HFFc6 (cell line): Measurements from ENCODE around the gene RBFOX1. TPM values are rescaled to one million over a fixed set of nuclear protein-coding genes. Genes with fewer than 3 reads are reported as not detected.

ENCODE experiments used
- DNase-seq: peaks from one replicate; pipeline ENCODE4 v3.0.0-alpha.2; 2018
- H3K27ac Mint-ChIP-seq: 2 replicates; pipeline ENCODE4 v1.8.0; 2020; ENCODE audit warnings: mild to moderate bottlenecking, mixed read lengths
- H3K27me3 Mint-ChIP-seq: 2 replicates; pipeline ENCODE4 v1.8.0; 2021; ENCODE audit warnings: mild to moderate bottlenecking, moderate library complexity, mixed read lengths; ENCODE audit not compliant: insufficient read depth
- H3K36me3 Mint-ChIP-seq: 2 replicates; pipeline ENCODE4 v1.8.0; 2021; ENCODE audit warnings: low read depth, mixed read lengths
- H3K4me1 Mint-ChIP-seq: 2 replicates; pipeline ENCODE4 v1.8.0; 2020; ENCODE audit warnings: low read depth, mixed read lengths
- H3K4me3 Mint-ChIP-seq: 2 replicates; pipeline ENCODE4 v1.8.0; 2020; ENCODE audit warnings: mild to moderate bottlenecking, moderate library complexity, mixed read lengths
- H3K9me3 Mint-ChIP-seq: 2 replicates; pipeline ENCODE4 v1.8.0; 2020; ENCODE audit warnings: mild to moderate bottlenecking, mixed read lengths
- total RNA-seq, 6 experiments: library from RNA; stranded (reverse); fragmentation: NEBNext Ultra II Directional; extraction: Animal tissue kit (Norgen Biotek cat#: 25700); gene quantifications; 2 replicates in 1 of 6; 3 replicates in 5 of 6; pipeline ENCODE4 v1.2.3, GENCODE V29; 2021
- TF ChIP-seq, protein P1 (sequence below): fragments of 200-600 bp; sonication (generic); IDR thresholded peaks from 2 replicates; pipeline ENCODE4 v1.5.0; 2021; ENCODE audit warnings: antibody characterized with exemption, mild to moderate bottlenecking

The RBFOX1 gene
- total RNA-seq, 6 experiments from 2014 or later: not detected

GRCh38 chr16:7601100-7601499, 268.5 kb downstream of the RBFOX1 start:
- Mint-ChIP-seq H3K4me3 (no peak overlapping the region), H3K9me3 (peaks cover 59% of the 10 kb centered on the region), H3K4me1 (no peaks in the 10 kb centered on the region), H3K36me3 (no peaks in the 10 kb centered on the region; the same call in 1 of the 2 replicates), H3K27ac (no peak overlapping the region), H3K27me3 (no peaks in the 10 kb centered on the region)
- TF ChIP-seq, protein P1, sequence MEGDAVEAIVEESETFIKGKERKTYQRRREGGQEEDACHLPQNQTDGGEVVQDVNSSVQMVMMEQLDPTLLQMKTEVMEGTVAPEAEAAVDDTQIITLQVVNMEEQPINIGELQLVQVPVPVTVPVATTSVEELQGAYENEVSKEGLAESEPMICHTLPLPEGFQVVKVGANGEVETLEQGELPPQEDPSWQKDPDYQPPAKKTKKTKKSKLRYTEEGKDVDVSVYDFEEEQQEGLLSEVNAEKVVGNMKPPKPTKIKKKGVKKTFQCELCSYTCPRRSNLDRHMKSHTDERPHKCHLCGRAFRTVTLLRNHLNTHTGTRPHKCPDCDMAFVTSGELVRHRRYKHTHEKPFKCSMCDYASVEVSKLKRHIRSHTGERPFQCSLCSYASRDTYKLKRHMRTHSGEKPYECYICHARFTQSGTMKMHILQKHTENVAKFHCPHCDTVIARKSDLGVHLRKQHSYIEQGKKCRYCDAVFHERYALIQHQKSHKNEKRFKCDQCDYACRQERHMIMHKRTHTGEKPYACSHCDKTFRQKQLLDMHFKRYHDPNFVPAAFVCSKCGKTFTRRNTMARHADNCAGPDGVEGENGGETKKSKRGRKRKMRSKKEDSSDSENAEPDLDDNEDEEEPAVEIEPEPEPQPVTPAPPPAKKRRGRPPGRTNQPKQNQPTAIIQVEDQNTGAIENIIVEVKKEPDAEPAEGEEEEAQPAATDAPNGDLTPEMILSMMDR: no peak
- DNase-seq: no peak

DNA sequence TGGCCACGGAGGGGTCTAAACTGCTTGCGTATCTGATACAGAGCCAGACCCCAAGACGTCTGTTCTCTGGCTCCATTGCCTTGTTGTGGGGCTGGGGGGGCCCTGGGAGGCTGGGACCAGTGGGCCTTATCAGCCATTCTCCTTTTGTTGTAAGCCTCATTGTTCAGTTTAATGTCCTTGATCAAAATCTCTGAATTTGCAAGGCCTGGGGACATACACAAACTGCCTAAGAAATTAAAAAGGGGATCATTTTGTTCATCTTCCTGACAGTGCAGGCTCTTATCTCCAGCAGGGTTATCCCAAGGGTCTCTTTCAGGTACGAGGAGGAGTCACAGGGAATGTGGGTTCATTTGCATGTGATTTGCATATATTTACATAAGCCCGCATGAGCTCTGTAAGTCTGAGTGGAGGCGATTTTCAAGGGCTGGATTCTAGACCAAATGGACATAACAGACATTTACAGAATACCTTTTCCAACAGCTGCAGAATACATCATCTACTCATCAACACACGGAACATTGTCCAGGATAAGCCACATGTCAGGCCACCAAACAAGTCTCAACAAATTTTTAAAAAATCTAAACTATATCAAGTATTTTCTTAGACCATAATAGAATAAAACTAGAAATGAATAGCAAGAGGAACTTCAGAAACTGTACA, 269.8 kb downstream of the RBFOX1 start:
- H3K27me3 Mint-ChIP-seq: no peaks in the 10 kb centered on the region
- no peaks in the 10 kb centered on the region for H3K4me1 Mint-ChIP-seq
- no peaks in the 10 kb centered on the region; the same call in 1 of the 2 replicates for H3K36me3 Mint-ChIP-seq
- peaks cover 62% of the 10 kb centered on the region for H3K9me3 Mint-ChIP-seq
- DNase-seq: no peak
- H3K27ac Mint-ChIP-seq: no peak overlapping the region
- TF ChIP-seq, protein P1: no peak
- H3K4me3 Mint-ChIP-seq: no peak overlapping the region

GRCh38 chr16:7605812-7606211, 273.2 kb downstream of the RBFOX1 start:
- H3K4me3 Mint-ChIP-seq: no peak overlapping the region
- no peaks in the 10 kb centered on the region for H3K27me3 Mint-ChIP-seq
- H3K36me3 Mint-ChIP-seq: no peaks in the 10 kb centered on the region; the same call in 1 of the 2 replicates
- no peak for DNase-seq
- H3K4me1 Mint-ChIP-seq: no peaks in the 10 kb centered on the region
- TF ChIP-seq, protein P1: no peak
- H3K27ac Mint-ChIP-seq: no peak overlapping the region
- peaks cover 75% of the 10 kb centered on the region for H3K9me3 Mint-ChIP-seq

DNA sequence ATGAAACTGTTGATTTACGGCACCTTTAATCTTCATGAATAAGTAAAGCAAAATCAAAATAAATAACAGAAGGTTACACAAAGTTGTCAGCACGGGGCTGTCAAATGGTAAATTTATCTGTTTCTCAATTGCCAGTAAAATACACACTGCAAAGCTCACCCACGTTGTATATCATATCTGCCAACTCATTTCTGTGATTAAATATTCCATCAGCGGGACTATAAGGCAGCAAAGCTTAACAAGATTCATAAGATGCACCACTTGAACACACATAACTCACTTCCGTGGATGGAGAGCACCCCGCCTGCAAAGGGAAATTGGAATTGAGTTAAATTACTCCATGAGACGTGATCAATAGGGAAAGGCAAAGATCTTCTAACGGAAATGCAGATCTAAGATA, 280.0 kb downstream of the RBFOX1 start:
- Mint-ChIP-seq H3K27me3 (no peaks in the 10 kb centered on the region), H3K9me3 (peaks cover 44% of the 10 kb centered on the region), H3K4me3 (no peak overlapping the region), H3K36me3 (no peaks in the 10 kb centered on the region), H3K4me1 (no peaks in the 10 kb centered on the region), H3K27ac (no peak overlapping the region)
- TF ChIP-seq, protein P1: no peak
- no peak for DNase-seq

DNA sequence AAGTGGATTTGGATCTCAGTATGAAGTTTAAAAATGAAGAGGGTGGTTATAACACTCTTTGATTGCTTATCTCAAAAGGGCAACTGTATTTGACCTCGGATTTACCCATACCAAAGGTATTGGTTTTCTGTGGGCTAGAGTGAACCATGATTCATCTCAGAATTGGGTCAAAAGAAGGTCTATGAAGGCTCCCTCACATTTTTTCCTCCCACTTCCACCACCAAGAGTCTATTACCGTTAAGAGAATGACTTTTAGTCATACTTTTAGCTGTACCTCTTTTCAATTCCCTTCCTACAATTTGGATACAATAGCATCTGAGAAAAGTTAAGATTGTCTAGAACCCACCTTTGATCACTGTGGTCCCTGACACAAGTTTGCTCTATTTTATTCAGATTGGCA, 280.9 kb downstream of the RBFOX1 start:
- H3K36me3 Mint-ChIP-seq: no peaks in the 10 kb centered on the region
- TF ChIP-seq, protein P1: no peak
- no peak overlapping the region for H3K4me3 Mint-ChIP-seq
- no peaks in the 10 kb centered on the region for H3K27me3 Mint-ChIP-seq
- H3K9me3 Mint-ChIP-seq: peaks cover 40% of the 10 kb centered on the region
- no peaks in the 10 kb centered on the region for H3K4me1 Mint-ChIP-seq
- DNase-seq: no peak
- H3K27ac Mint-ChIP-seq: no peak overlapping the region
